Tibial artery (tissue), 4 donors: ENCODE measurements around the gene PSMD13.
"Not testable (repeated sequence)": the region's sequence is repeated elsewhere in the genome, so short reads cannot be mapped to it uniquely, and the experiment has no call there.

Source experiments
- DNase-seq, 2 donors: peaks; one replicate each; pipeline ENCODE4 v3.0.0-alpha.2; 2019
- H3K27ac ChIP-seq, 2 donors: fragments of 200-600 bp; sonication (generic) in 1 of 2; 1 replicate in 1 of 2; 2 replicates in 1 of 2; pipeline ENCODE4 v1.5.1; 2018 to 2019; ENCODE audit warnings: mild to moderate bottlenecking in 1 of 2
- H3K27me3 ChIP-seq, 2 donors: fragments of 200-600 bp; sonication (generic) in 1 of 2; one replicate each; pipeline versions ENCODE4 v1.5.1 to v1.6.0; 2016 to 2019
- H3K36me3 ChIP-seq, 3 donors: fragments of 200-600 bp; sonication (generic) in 2 of 3; one replicate each; pipeline ENCODE4 v1.5.1; 2016 to 2019; ENCODE audit warnings: mild to moderate bottlenecking in 2 of 3
- H3K4me1 ChIP-seq, 4 donors: fragments of 200-600 bp; sonication (generic) in 2 of 4; 1 replicate in 3 of 4; 2 replicates in 1 of 4; pipeline ENCODE4 v1.5.1; 2016 to 2019
- H3K4me3 ChIP-seq, 2 donors: fragments of 200-600 bp; sonication (generic) in 1 of 2; 1 replicate in 1 of 2; 2 replicates in 1 of 2; pipeline ENCODE4 v1.5.1; 2018 to 2019; ENCODE audit warnings: mild to moderate bottlenecking in 2 of 2
- H3K9me3 ChIP-seq, 3 donors: fragments of 200-600 bp; sonication (generic) in 1 of 3; one replicate each; pipeline ENCODE4 v1.5.1; 2016 to 2019
- intact Hi-C: fragments of 100-400 bp; cut with DNase I; formaldehyde crosslinking; loops from one replicate; pipeline ENCODE4 v1.15.0; 2023; ENCODE audit warnings: low total_unique reads
- TF ChIP-seq, protein P1 (sequence below), 2 experiments: fragments of 200-600 bp in 1 of 2; fragments of 450-650 bp in 1 of 2; IDR thresholded peaks; one replicate each; pipeline ENCODE4 v1.5.1; 2017 to 2019; ENCODE audit warnings: antibody characterized with exemption in 2 of 2, mild to moderate bottlenecking in 1 of 2, moderate library complexity in 1 of 2

Gene PSMD13

DNA sequence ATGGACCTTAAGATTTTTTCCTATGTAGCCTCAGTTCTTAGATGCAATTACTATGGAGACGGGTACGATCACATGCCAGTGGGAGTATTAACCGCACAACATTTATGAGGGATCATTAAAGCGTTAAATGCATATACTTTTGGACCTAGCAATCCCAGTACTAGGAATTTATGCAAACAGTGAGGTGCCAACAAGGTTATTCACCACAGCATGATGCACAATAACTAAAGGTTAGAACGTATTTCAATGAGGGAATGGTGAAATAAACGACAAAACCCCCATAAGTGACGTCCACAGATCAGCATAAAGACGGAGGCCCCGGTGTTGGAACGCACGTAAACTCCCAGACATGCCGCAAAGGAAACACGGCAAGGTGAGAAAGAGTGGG, 1.2 kb upstream of the PSMD13 start:
- H3K36me3 ChIP-seq, result peaks cover 0 to 21% (median 3%) of the 10 kb centered on the region in 3 donors
- H3K27me3 ChIP-seq, result no peaks in the 10 kb centered on the region
- H3K9me3 ChIP-seq, result no peaks in the 10 kb centered on the region
- peak overlapping the region; percentile 98 to 99 for H3K4me3 ChIP-seq
- intact Hi-C loops, result no loop called here
- peak overlapping the region; percentile 95 to 98 for H3K27ac ChIP-seq
- H3K4me1 ChIP-seq, result peaks cover 0 to 26% (median 23%) of the 10 kb centered on the region in 4 donors
- TF ChIP-seq, protein P1, sequence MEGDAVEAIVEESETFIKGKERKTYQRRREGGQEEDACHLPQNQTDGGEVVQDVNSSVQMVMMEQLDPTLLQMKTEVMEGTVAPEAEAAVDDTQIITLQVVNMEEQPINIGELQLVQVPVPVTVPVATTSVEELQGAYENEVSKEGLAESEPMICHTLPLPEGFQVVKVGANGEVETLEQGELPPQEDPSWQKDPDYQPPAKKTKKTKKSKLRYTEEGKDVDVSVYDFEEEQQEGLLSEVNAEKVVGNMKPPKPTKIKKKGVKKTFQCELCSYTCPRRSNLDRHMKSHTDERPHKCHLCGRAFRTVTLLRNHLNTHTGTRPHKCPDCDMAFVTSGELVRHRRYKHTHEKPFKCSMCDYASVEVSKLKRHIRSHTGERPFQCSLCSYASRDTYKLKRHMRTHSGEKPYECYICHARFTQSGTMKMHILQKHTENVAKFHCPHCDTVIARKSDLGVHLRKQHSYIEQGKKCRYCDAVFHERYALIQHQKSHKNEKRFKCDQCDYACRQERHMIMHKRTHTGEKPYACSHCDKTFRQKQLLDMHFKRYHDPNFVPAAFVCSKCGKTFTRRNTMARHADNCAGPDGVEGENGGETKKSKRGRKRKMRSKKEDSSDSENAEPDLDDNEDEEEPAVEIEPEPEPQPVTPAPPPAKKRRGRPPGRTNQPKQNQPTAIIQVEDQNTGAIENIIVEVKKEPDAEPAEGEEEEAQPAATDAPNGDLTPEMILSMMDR (IDR thresholded peaks at IDR 0.05), result no peak
- DNase-seq, result no peak

DNA sequence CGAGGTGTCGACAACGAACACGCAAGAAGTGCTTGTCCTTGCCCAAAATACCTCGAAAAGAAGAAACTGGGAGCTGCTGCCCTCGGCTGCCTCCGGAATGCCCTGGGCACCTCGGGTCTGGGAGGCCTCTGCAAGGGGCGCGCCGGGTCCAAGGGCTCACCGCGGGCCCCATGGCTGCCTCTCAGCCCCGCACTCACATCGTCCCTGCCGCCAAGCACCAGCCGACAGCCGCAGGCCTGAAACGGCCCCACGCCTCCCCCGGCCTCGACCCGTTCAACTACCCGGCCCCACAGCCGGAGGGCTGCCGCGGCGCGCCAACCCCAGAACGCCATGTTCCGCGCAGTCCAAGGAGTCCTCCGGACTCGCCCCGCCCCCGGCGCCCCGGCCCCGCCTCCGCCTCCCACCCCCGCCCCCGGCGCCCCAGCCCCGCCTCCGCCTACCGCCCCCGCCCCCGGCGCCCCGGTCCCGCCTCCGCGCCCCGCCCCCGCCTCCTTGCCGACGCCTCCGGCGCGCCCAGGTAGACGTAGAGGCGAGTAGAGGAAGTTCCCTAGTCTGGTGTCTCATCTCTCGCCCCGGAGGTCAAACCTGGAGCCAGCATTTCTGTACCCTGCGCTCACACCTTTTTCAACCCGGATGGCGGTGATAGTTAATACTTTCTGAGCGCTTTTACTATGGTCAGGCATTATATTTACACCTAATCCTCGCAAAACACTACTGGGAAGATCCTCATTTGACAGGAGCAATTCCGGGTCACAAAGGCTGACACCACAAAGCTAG, 591 bp upstream of the PSMD13 start, which contains the start of gene SIRT3:
Gene SIRT3 (minus strand): TSS at position 346 of the 777 bp plus-strand sequence. CDS start 14 bp downstream, at position 332.
- TF ChIP-seq, protein P1 (IDR thresholded peaks at IDR 0.05), result peak; percentile 15 to 48
- DNase-seq, result peak; percentile 80 to 90
- Histone ChIP-seq H3K27ac (peak within 1 kb of the TSS; percentile 95 to 98), H3K36me3 (peaks cover 0 to 26% (median 8%) of the 10 kb centered on the region in 3 donors), H3K4me1 (peaks cover 0 to 26% (median 23%) of the 10 kb centered on the region in 4 donors), H3K9me3 (no peaks in the 10 kb centered on the region), H3K4me3 (peak within 1 kb of the TSS; percentile 98 to 99), H3K27me3 (no peaks in the 10 kb centered on the region)
- intact Hi-C loops, result loop anchor here (2.0 kb wide), 1 partner anchor 25 kb away; no protein-coding TSS in a partner anchor

DNA sequence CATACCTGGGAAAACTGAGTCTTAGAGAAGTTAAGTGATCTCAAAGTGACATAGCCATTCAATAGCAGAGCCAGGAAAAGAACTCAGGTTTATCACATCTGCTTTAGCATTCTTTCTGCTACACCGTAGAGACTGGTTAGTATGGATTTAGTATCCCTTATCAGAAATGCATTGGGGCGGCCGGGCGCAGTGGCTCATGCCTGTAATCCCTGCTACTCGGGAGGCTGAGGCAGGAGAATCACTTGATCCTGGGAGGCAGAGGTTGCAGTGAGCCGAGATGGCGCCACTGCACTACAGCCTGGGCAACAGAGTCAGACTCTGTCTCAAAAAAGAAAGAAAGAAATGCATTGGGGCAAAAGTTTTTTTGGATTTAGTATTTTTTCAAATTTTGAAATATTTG, 1.6 kb downstream of the PSMD13 start:
- peaks cover 0 to 26% (median 23%) of the 10 kb centered on the region in 4 donors for H3K4me1 ChIP-seq
- H3K27me3 ChIP-seq, H3K4me3 ChIP-seq, intact Hi-C loops, DNase-seq, H3K9me3 ChIP-seq, H3K27ac ChIP-seq: not testable (repeated sequence)
- peaks cover 13 to 40% (median 20%) of the 10 kb centered on the region in 3 donors for H3K36me3 ChIP-seq

DNA sequence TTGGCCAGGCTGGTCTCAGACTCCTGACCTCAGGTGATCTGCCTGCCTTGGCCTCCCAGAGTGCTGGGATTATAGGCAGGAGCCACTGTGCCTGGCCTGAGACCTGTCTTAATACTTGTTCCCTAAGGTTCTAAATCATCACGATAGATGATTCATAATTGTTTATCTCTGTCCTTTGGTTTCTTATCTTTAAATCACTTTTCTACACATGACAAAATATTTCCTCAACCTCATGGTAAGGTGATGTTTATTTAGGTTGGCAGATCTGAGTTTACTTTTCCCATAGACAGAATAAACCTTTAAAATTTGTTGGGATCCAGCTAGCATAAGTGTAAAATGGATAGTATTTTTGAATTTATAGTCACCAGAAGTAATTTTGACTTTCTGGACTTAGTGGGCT, 3.5 kb downstream of the PSMD13 start:
- intact Hi-C loops, result no loop called here
- Histone ChIP-seq H3K4me3 (no peak overlapping the region), H3K27me3 (no peaks in the 10 kb centered on the region), H3K36me3 (peaks cover 33 to 57% (median 40%) of the 10 kb centered on the region in 3 donors), H3K4me1 (peaks cover 0 to 19% (median 16%) of the 10 kb centered on the region in 4 donors), H3K27ac (no peak overlapping the region), H3K9me3 (no peaks in the 10 kb centered on the region)
- no peak for DNase-seq
- TF ChIP-seq, protein P1 (IDR thresholded peaks at IDR 0.05), result no peak

DNA sequence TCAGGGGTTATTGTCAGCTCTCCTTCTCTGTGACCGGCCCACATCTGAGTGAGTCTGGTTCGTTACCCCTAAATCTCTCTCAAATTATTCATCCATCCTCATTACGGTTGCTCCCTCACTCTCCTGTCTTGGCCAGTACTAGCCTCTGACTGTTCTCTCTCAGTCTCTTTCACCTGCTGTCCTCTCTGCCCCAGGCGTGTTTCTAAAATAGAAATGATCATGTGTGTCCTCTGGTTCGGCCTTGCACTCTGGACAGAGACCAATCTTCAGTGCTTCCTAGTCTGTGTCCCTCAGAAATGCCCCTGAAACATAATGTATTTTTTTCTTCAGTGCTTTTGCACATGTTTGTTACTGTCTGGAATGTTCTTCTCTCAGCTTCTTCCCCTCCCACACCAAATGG, 4.9 kb downstream of the PSMD13 start:
- Histone ChIP-seq H3K36me3 (peaks cover 46 to 70% (median 52%) of the 10 kb centered on the region in 3 donors), H3K4me1 (peaks cover 0 to 15% (median 12%) of the 10 kb centered on the region in 4 donors), H3K27me3 (no peaks in the 10 kb centered on the region), H3K27ac (no peak overlapping the region), H3K4me3 (no peak overlapping the region), H3K9me3 (no peaks in the 10 kb centered on the region)
- no peak for DNase-seq
- intact Hi-C loops, result no loop called here
- TF ChIP-seq, protein P1 (IDR thresholded peaks at IDR 0.05), result no peak

DNA sequence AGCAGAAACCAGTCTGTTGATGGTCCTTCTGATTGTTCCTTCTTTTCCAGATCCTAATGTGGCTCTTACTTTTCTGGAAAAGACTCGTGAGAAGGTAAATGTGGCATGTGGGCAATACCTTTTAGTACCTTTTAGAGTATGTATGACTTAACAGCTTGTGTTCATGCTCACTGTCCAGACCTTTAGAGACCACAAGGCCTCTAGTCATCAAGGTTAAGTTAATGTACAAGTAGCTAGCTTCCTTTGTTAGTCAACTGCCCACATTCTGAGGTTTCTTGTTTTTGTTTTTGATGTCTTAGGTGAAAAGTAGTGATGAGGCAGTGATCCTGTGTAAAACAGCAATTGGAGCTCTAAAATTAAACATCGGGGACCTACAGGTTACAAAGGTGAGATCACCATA, 7.6 kb downstream of the PSMD13 start:
- intact Hi-C loops, result no loop called here
- no peaks in the 10 kb centered on the region for H3K4me1 ChIP-seq
- no peaks in the 10 kb centered on the region for H3K27me3 ChIP-seq
- H3K27ac ChIP-seq, result no peak overlapping the region
- no peaks in the 10 kb centered on the region for H3K9me3 ChIP-seq
- DNase-seq, result no peak
- no peak overlapping the region for H3K4me3 ChIP-seq
- TF ChIP-seq, protein P1 (IDR thresholded peaks at IDR 0.05), result no peak
- peaks cover 72 to 95% (median 77%) of the 10 kb centered on the region in 3 donors for H3K36me3 ChIP-seq
